ENCODE measurements around the gene SELPLG.
A peak's percentile ranks its signal among the peaks of the same experiment; 100 is the strongest.
"Not testable (repeated sequence)": the region's sequence is repeated elsewhere in the genome, so short reads cannot be mapped to it uniquely, and the experiment has no call there.

Gene SELPLG

DNA sequence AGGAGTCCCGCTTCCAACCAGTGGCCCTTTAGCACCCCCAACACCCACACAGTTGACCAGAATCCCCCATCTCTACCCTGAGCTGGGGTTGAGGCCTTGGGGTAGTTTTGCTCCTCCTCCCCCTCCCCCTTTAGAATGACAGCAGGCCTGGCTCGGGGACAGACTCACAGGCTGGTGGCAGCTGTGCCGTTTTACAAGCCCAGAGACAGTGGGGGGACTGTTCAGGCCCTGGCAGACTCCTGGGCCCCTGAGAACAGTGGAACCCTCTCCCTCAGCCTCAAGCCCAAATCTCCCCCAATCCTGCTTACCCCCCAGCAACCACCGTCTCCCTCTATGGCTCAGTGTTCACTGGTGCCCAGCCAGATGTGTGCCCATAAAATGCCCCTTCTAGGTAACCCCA lies 45.9 kb downstream of the SELPLG start:
- peak in 5 of 14 donors; percentile 5 to 16 (median 9) for DNase-seq

GRCh38 chr12:108586306-108586705 lies 47.4 kb downstream of the SELPLG start:
- no peak for DNase-seq

DNA sequence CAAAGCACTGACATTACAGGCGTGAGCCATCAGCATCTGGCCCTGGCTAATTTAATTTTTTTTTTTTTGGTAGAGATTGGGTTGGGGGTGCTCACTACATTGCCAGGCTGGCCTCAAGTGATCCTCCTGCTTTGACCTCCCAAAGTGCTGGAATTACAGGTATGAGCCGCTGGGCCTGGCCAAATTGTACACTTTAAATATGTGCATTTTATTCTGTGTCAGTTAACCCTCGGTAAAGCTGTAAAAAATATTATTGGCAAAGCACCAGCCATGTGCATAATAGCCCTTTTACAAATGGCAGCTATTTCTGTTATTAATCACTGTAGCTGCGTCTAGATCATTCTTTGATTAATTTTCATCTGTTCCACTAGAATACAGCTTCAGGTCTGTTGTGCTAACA lies 47.8 kb downstream of the SELPLG start:
- no peak for DNase-seq

GRCh38 chr12:108584456-108585065 lies 49.1 kb downstream of the SELPLG start:
- DNase-seq, result no peak

DNA sequence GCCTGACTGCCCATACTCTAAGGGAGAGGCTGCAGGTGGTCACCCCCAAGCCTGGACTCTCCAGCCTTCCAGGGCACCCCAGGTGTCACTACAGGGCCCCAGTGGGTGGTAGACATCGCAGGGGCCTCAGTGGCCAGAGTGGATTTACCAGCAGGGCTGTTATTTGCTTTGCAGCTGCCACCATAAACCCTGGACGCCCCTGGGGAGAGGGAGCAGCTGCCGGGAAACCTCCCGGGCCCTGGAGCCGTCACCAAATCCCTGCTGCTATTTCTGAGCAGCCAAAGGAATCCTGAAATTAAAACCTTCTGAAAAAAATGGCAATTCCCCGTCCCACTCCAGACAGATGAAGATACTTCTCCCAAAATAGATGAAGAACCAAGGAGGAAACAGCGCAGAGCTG lies 49.7 kb downstream of the SELPLG start:
- DNase-seq, result no peak

DNA sequence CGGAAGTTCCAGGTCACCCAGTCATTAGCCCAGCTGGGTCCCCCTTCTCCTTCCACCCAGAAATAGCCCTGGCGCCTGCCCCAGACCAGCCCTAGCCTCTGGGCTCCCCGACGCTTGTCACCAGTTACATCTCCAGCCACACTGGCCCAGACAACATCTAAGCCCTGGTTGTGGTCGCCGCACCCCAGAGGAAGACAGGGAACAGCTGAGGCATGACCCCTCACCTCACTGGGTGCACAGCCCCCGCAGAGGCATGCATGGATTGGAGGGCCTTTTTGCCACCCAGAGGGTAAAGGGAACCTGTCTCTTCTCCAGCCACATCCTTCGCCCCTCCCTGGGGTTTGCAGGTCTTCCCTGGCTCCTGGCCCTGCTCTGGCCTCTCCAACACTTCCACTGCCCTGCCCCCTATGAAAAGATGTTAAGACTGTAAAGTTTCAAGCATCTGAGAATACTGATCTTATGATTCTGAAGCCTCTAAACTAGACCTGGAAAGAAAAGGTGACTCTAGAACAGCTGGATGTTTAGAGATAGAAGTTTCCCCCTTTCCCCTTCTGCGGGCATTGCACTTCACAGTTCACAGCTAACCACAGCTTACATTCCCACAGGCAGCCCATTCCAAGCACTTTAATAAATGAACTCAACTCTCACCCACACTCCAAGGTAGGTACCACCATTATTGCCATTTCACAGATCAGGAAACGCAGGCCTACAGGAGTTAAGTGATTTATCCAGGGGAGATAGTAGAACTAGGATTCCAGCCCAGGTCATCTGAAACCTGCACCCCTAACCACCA lies 50.5 kb downstream of the SELPLG start:
- DNase-seq, result no peak

DNA sequence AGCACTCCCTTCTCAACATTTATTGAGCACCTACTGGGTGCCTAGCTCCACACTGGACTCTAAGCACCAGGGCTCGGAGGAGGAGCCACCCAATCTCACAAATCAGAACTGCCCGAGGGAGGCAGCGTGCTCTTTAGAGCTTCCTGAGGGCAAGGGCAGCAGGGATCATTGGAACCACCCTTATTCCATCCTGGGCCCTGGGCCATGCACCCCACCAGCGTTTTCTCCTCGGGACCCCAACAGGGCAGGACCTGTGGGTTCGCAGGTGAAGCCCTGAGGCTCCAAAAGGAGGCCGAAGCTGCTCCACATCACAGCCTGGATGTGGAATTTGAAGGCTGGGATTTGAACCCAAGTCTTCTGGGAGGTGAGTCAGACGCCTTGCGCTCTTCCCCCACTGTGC lies 51.2 kb downstream of the SELPLG start:
- DNase-seq, result no peak

GRCh38 chr12:108581311-108582227 lies 52.1 kb downstream of the SELPLG start:
- DNase-seq, result no peak

GRCh38 chr12:108580531-108580930 lies 53.2 kb downstream of the SELPLG start:
- DNase-seq, result no peak

- no peak for DNase-seq
These were observed 54.9 kb downstream of the SELPLG start for GRCh38 chr12:108578813-108579212.

GRCh38 chr12:108578264-108578663 lies 55.4 kb downstream of the SELPLG start:
- no peak for DNase-seq

- no peak for DNase-seq
These were observed 56.2 kb downstream of the SELPLG start for GRCh38 chr12:108577458-108577857.

DNA sequence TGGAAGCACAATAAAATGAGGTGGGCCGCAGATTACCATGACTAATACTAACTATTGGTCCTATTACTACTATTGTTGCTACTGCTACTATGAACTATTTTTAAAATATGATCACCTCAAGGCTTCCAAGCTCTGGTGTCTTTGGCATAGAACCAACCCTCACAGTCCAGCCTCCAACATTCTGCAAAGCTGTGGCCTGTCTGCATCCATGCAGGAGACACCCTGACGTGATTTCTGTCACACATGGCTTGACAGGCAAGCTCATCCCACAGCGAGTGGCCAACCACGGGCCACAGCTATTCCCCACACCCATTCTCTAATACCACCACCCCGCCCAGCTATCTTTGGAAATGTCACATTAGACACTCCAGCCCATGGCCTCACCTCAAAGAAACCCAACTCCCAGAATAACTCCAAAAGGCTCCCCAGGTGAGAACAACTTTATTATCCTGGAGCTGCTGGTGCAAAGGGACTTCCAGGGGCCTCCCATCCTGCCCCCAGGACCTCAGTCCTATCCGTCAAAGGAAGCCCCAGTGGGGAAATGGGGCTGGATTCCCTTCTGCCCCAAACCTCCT lies 56.9 kb downstream of the SELPLG start:
- no peak for DNase-seq

DNA sequence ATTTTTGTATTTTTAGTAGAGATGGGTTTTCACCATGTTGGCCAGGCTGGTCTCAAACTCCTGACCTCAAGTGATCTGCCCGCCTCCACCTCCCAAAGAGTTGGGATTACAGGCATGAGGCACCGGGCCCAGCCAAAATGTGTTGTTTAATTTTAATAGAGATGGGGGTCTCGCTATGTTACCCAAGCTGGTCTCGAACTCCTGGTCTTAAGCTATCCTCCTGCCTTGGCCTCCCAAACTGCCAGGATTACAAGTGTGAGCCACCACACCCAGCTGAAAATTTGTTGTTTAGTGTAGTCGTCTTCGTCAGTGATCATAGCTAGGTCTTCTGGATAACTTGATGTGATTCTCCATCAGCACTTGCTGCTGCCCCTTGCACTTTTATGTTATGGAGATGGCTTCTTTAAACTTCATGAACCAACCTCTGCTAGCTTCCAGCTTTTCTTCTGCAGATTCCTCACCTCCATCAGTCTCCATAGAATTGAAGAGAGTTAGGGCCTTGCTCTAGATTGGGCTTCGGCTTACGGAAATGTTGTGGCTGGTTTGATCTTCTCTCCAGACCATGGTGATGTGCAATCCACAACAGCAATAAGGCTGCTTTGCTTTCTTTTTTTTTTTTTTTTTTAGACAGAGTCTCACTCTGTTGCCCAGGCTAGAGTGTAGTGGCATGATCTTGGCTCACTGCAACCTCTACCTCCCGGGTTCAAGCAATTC lies 58.3 kb downstream of the SELPLG start:
- no peak for DNase-seq

DNA sequence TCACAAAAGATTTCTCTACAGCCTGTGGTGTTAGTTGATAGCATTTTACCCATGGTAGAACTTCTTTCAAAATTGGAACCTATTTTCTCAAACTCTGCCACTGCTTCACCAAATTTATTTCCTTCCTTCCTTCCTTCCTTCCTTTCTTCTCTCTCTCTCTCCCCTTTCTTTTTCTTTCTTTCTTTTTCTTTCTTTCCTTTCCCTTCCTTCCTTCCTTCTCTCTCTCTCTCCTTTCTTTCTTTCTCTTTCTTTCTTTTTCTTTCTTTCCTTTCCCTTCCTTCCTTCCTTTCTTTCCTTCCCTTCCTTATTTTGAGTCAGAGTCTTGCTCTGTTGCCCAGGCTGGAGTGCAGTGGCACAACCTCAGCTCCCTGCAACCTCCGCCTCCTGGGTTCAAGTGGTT lies 59.4 kb downstream of the SELPLG start:
- DNase-seq, result not testable (repeated sequence)

- no peak for DNase-seq
These were observed 60.4 kb downstream of the SELPLG start for GRCh38 chr12:108573317-108573716.

GRCh38 chr12:108572166-108572790 lies 61.4 kb downstream of the SELPLG start:
- DNase-seq, result no peak
